ENCODE data around the gene GBX2.

GBX2 gene

GRCh38 chr2:236168110-236169080 lies at the start of gene GBX2:
Gene GBX2 (minus strand): TSS chr2:236168386. CDS start chr2:236167971, 415 bp downstream.
- Histone ChIP-seq H3K27ac (ENCODE audit: low read depth, low read length) (no peak within 1 kb of the TSS), H3K27me3 (ENCODE audit: insufficient read depth, low read length) (peaks cover 100% of the 10 kb centered on the region), H2AFZ (ENCODE audit: low read length, unreplicated experiment) (no peak within 1 kb of the TSS), H3K36me3 (ENCODE audit: insufficient read depth, low read length) (no peaks in the 10 kb centered on the region), H3K79me2 (ENCODE audit: control insufficient read depth, insufficient read depth, low read length, unreplicated experiment) (no peaks in the 10 kb centered on the region), H3K4me3 (ENCODE audit: low read depth, low read length) (peak within 1 kb of the TSS; percentile 60; the same call in 1 of the 2 replicates), H3K4me1 (ENCODE audit: control insufficient read depth, insufficient read depth, low read length, unreplicated experiment) (peaks cover 5% of the 10 kb centered on the region)

GRCh38 chr2:236217926-236218325 lies 49.7 kb upstream of the GBX2 start:
- no peaks in the 10 kb centered on the region for H3K4me1 ChIP-seq (ENCODE audit: control insufficient read depth, insufficient read depth, low read length, unreplicated experiment)
- no peak overlapping the region for H3K27ac ChIP-seq (ENCODE audit: low read depth, low read length)
- H3K36me3 ChIP-seq (ENCODE audit: insufficient read depth, low read length), result no peaks in the 10 kb centered on the region
- H2AFZ ChIP-seq (ENCODE audit: low read length, unreplicated experiment), result no peak overlapping the region
- no peak overlapping the region for H3K4me3 ChIP-seq (ENCODE audit: low read depth, low read length)
- no peaks in the 10 kb centered on the region for H3K79me2 ChIP-seq (ENCODE audit: control insufficient read depth, insufficient read depth, low read length, unreplicated experiment)
- peaks cover 58% of the 10 kb centered on the region for H3K27me3 ChIP-seq (ENCODE audit: insufficient read depth, low read length)

GRCh38 chr2:236216711-236217110 lies 48.5 kb upstream of the GBX2 start:
- H3K4me3 ChIP-seq (ENCODE audit: low read depth, low read length), result no peak overlapping the region
- H3K27ac ChIP-seq (ENCODE audit: low read depth, low read length), result no peak overlapping the region
- no peaks in the 10 kb centered on the region for H3K4me1 ChIP-seq (ENCODE audit: control insufficient read depth, insufficient read depth, low read length, unreplicated experiment)
- H3K79me2 ChIP-seq (ENCODE audit: control insufficient read depth, insufficient read depth, low read length, unreplicated experiment), result no peaks in the 10 kb centered on the region
- no peak overlapping the region for H2AFZ ChIP-seq (ENCODE audit: low read length, unreplicated experiment)
- peaks cover 61% of the 10 kb centered on the region for H3K27me3 ChIP-seq (ENCODE audit: insufficient read depth, low read length)
- H3K36me3 ChIP-seq (ENCODE audit: insufficient read depth, low read length), result no peaks in the 10 kb centered on the region

GRCh38 chr2:236215761-236216333 lies 47.7 kb upstream of the GBX2 start:
- H3K27me3 ChIP-seq (ENCODE audit: insufficient read depth, low read length), result peaks cover 64% of the 10 kb centered on the region
- no peaks in the 10 kb centered on the region for H3K79me2 ChIP-seq (ENCODE audit: control insufficient read depth, insufficient read depth, low read length, unreplicated experiment)
- H3K36me3 ChIP-seq (ENCODE audit: insufficient read depth, low read length), result no peaks in the 10 kb centered on the region
- H2AFZ ChIP-seq (ENCODE audit: low read length, unreplicated experiment), result no peak overlapping the region
- H3K4me1 ChIP-seq (ENCODE audit: control insufficient read depth, insufficient read depth, low read length, unreplicated experiment), result no peaks in the 10 kb centered on the region
- H3K27ac ChIP-seq (ENCODE audit: low read depth, low read length), result no peak overlapping the region
- no peak overlapping the region for H3K4me3 ChIP-seq (ENCODE audit: low read depth, low read length)

GRCh38 chr2:236215196-236215595 lies 47.0 kb upstream of the GBX2 start:
- Histone ChIP-seq H3K4me3 (ENCODE audit: low read depth, low read length) (no peak overlapping the region), H3K27ac (ENCODE audit: low read depth, low read length) (no peak overlapping the region), H3K36me3 (ENCODE audit: insufficient read depth, low read length) (no peaks in the 10 kb centered on the region), H3K27me3 (ENCODE audit: insufficient read depth, low read length) (peaks cover 62% of the 10 kb centered on the region), H3K4me1 (ENCODE audit: control insufficient read depth, insufficient read depth, low read length, unreplicated experiment) (no peaks in the 10 kb centered on the region), H2AFZ (ENCODE audit: low read length, unreplicated experiment) (no peak overlapping the region), H3K79me2 (ENCODE audit: control insufficient read depth, insufficient read depth, low read length, unreplicated experiment) (no peaks in the 10 kb centered on the region)

GRCh38 chr2:236214376-236214995 lies 46.3 kb upstream of the GBX2 start:
- Histone ChIP-seq H3K4me1 (ENCODE audit: control insufficient read depth, insufficient read depth, low read length, unreplicated experiment) (no peaks in the 10 kb centered on the region), H2AFZ (ENCODE audit: low read length, unreplicated experiment) (no peak overlapping the region), H3K36me3 (ENCODE audit: insufficient read depth, low read length) (no peaks in the 10 kb centered on the region), H3K27me3 (ENCODE audit: insufficient read depth, low read length) (peaks cover 57% of the 10 kb centered on the region), H3K79me2 (ENCODE audit: control insufficient read depth, insufficient read depth, low read length, unreplicated experiment) (no peaks in the 10 kb centered on the region), H3K27ac (ENCODE audit: low read depth, low read length) (no peak overlapping the region), H3K4me3 (ENCODE audit: low read depth, low read length) (no peak overlapping the region)

GRCh38 chr2:236211296-236211695 lies 43.1 kb upstream of the GBX2 start:
- H3K36me3 ChIP-seq (ENCODE audit: insufficient read depth, low read length), result no peaks in the 10 kb centered on the region
- no peak overlapping the region for H3K4me3 ChIP-seq (ENCODE audit: low read depth, low read length)
- no peak overlapping the region for H2AFZ ChIP-seq (ENCODE audit: low read length, unreplicated experiment)
- H3K4me1 ChIP-seq (ENCODE audit: control insufficient read depth, insufficient read depth, low read length, unreplicated experiment), result no peaks in the 10 kb centered on the region
- no peaks in the 10 kb centered on the region for H3K79me2 ChIP-seq (ENCODE audit: control insufficient read depth, insufficient read depth, low read length, unreplicated experiment)
- H3K27me3 ChIP-seq (ENCODE audit: insufficient read depth, low read length), result peaks cover 53% of the 10 kb centered on the region
- no peak overlapping the region for H3K27ac ChIP-seq (ENCODE audit: low read depth, low read length)

- Histone ChIP-seq H2AFZ (ENCODE audit: low read length, unreplicated experiment) (no peak overlapping the region), H3K4me3 (ENCODE audit: low read depth, low read length) (no peak overlapping the region), H3K4me1 (ENCODE audit: control insufficient read depth, insufficient read depth, low read length, unreplicated experiment) (no peaks in the 10 kb centered on the region), H3K79me2 (ENCODE audit: control insufficient read depth, insufficient read depth, low read length, unreplicated experiment) (no peaks in the 10 kb centered on the region), H3K27ac (ENCODE audit: low read depth, low read length) (no peak overlapping the region), H3K36me3 (ENCODE audit: insufficient read depth, low read length) (no peaks in the 10 kb centered on the region), H3K27me3 (ENCODE audit: insufficient read depth, low read length) (peaks cover 51% of the 10 kb centered on the region)
These were observed 42.4 kb upstream of the GBX2 start for GRCh38 chr2:236210536-236210935.

- Histone ChIP-seq H3K27me3 (ENCODE audit: insufficient read depth, low read length) (peaks cover 52% of the 10 kb centered on the region), H3K79me2 (ENCODE audit: control insufficient read depth, insufficient read depth, low read length, unreplicated experiment) (no peaks in the 10 kb centered on the region), H2AFZ (ENCODE audit: low read length, unreplicated experiment) (no peak overlapping the region), H3K36me3 (ENCODE audit: insufficient read depth, low read length) (no peaks in the 10 kb centered on the region), H3K4me3 (ENCODE audit: low read depth, low read length) (no peak overlapping the region), H3K27ac (ENCODE audit: low read depth, low read length) (no peak overlapping the region), H3K4me1 (ENCODE audit: control insufficient read depth, insufficient read depth, low read length, unreplicated experiment) (no peaks in the 10 kb centered on the region)
These were observed 41.8 kb upstream of the GBX2 start for GRCh38 chr2:236209996-236210395.

- Histone ChIP-seq H3K4me3 (ENCODE audit: low read depth, low read length) (no peak overlapping the region), H2AFZ (ENCODE audit: low read length, unreplicated experiment) (no peak overlapping the region), H3K27me3 (ENCODE audit: insufficient read depth, low read length) (peaks cover 53% of the 10 kb centered on the region), H3K4me1 (ENCODE audit: control insufficient read depth, insufficient read depth, low read length, unreplicated experiment) (no peaks in the 10 kb centered on the region), H3K36me3 (ENCODE audit: insufficient read depth, low read length) (no peaks in the 10 kb centered on the region), H3K79me2 (ENCODE audit: control insufficient read depth, insufficient read depth, low read length, unreplicated experiment) (no peaks in the 10 kb centered on the region), H3K27ac (ENCODE audit: low read depth, low read length) (no peak overlapping the region)
These were observed 41.3 kb upstream of the GBX2 start for GRCh38 chr2:236209535-236209934.

Data from ACC112 (cell line).